WTC11 (cell line): Measurements from ENCODE around the gene UBN1. TPM values are rescaled to one million over a fixed set of nuclear protein-coding genes. Genes with fewer than 3 reads are reported as not detected.

Experiments used
- ATAC-seq: fragments of 200-7000 bp; cut with Tn5 transposase; 2 replicates; pipeline ENCODE4 v1.10.0; 2021; ENCODE audit warnings: mild to moderate bottlenecking, moderate library complexity
- CTCF ChIA-PET: fragments of 300-600 bp; sonication (Branson Sonifier 250); formaldehyde crosslinking; loops from one replicate; lab custom pipeline; 2021; ENCODE audit warnings: antibody characterized with exemption; lab: Charles Lee
- POLR2A ChIA-PET: fragments of 350-600 bp; sonication (Branson Sonifier 250); formaldehyde crosslinking; loops from one replicate; lab custom pipeline; 2021; ENCODE audit warnings: antibody characterized with exemption; lab: Charles Lee
- DNase-seq: peaks from one replicate; pipeline ENCODE4 v3.0.0; 2021; ENCODE audit warnings: low spot score
- H3K27ac Mint-ChIP-seq: 2 replicates; pipeline ENCODE4 v1.8.0; 2021; ENCODE audit warnings: mixed read lengths
- H3K27me3 Mint-ChIP-seq: 2 replicates; pipeline ENCODE4 v1.8.0; 2021; ENCODE audit warnings: low read depth, mild to moderate bottlenecking, moderate library complexity, mixed read lengths
- H3K36me3 Mint-ChIP-seq: 2 replicates; pipeline ENCODE4 v1.8.0; 2021; ENCODE audit warnings: mixed read lengths
- H3K4me1 Mint-ChIP-seq: 2 replicates; pipeline ENCODE4 v1.8.0; 2022; ENCODE audit warnings: mixed read lengths
- H3K4me3 Mint-ChIP-seq: 2 replicates; pipeline ENCODE4 v1.8.0; 2021; ENCODE audit warnings: mild to moderate bottlenecking, moderate library complexity, mixed read lengths
- H3K9me3 Mint-ChIP-seq: 2 replicates; pipeline ENCODE4 v1.8.0; 2021; ENCODE audit warnings: mixed read lengths
- FOXK1 ChIP-seq: sonication (generic); formaldehyde crosslinking; IDR thresholded peaks from 2 replicates; pipeline ENCODE4 v1.8.0; 2022; ENCODE audit warnings: mild to moderate bottlenecking, moderate library complexity, missing genetic modification reagents
- MYBL2 ChIP-seq: sonication (generic); formaldehyde crosslinking; IDR thresholded peaks from 2 replicates; pipeline ENCODE4 v1.8.1; 2023; ENCODE audit warnings: mild to moderate bottlenecking, moderate library complexity, missing genetic modification reagents
- NFATC4 ChIP-seq: fragments of 250-450 bp; sonication (Bioruptor Pico); IDR thresholded peaks from 2 replicates; pipeline ENCODE4 v1.9.0; 2021; ENCODE audit warnings: mild to moderate bottlenecking
- SMAD4 ChIP-seq: sonication (generic); formaldehyde crosslinking; IDR thresholded peaks from 2 replicates; pipeline ENCODE4 v1.8.0; 2022; ENCODE audit warnings: mild to moderate bottlenecking, missing genetic modification reagents
- TCF7 ChIP-seq: sonication (generic); formaldehyde crosslinking; IDR thresholded peaks from 2 replicates; pipeline ENCODE4 v1.8.0; 2022; ENCODE audit warnings: mild to moderate bottlenecking, low read depth, missing genetic modification reagents, moderate library complexity
- ZNF138 ChIP-seq: sonication (generic); formaldehyde crosslinking; conservative IDR thresholded peaks from 2 replicates; pipeline ENCODE4 v1.8.1; 2022; ENCODE audit warnings: mild to moderate bottlenecking, moderate library complexity, missing genetic modification reagents
- ZNF671 ChIP-seq: fragments of 250-450 bp; sonication (Bioruptor Pico); IDR thresholded peaks from 2 replicates; pipeline ENCODE4 v1.8.0; 2021; ENCODE audit warnings: mild to moderate bottlenecking
- total RNA-seq: library from RNA; stranded (reverse); gene quantifications from 3 replicates; pipeline ENCODE4 v1.2.3, GENCODE V29; 2021
- TF ChIP-seq, protein P1 (sequence below): sonication (generic); formaldehyde crosslinking; IDR thresholded peaks from 2 replicates; pipeline ENCODE4 v1.8.0; 2023; ENCODE audit warnings: missing genetic modification reagents, mild to moderate bottlenecking, borderline replicate concordance
- TF ChIP-seq, protein P2 (sequence below): sonication (generic); formaldehyde crosslinking; IDR thresholded peaks from 2 replicates; pipeline ENCODE4 v1.8.0; 2023; ENCODE audit warnings: missing genetic modification reagents
- TF ChIP-seq, protein P3 (sequence below): sonication (generic); formaldehyde crosslinking; IDR thresholded peaks from 2 replicates; pipeline ENCODE4 v1.8.1; 2022; ENCODE audit warnings: low read depth, missing genetic modification reagents, borderline replicate concordance
- TF ChIP-seq, protein P4 (sequence below): fragments of 250-450 bp; sonication (Bioruptor Pico); IDR thresholded peaks from 2 replicates; pipeline ENCODE4 v1.9.0; 2021; ENCODE audit warnings: mild to moderate bottlenecking, borderline replicate concordance
- TF ChIP-seq, protein P5 (sequence below): fragments of 250-450 bp; sonication (Bioruptor Pico); IDR thresholded peaks from 2 replicates; pipeline ENCODE4 v1.9.0; 2021; ENCODE audit warnings: moderate library complexity, mild to moderate bottlenecking, inconsistent platforms, borderline replicate concordance

Gene UBN1
- total RNA-seq, 1 experiment from 2014 or later, result 38.5 TPM

DNA sequence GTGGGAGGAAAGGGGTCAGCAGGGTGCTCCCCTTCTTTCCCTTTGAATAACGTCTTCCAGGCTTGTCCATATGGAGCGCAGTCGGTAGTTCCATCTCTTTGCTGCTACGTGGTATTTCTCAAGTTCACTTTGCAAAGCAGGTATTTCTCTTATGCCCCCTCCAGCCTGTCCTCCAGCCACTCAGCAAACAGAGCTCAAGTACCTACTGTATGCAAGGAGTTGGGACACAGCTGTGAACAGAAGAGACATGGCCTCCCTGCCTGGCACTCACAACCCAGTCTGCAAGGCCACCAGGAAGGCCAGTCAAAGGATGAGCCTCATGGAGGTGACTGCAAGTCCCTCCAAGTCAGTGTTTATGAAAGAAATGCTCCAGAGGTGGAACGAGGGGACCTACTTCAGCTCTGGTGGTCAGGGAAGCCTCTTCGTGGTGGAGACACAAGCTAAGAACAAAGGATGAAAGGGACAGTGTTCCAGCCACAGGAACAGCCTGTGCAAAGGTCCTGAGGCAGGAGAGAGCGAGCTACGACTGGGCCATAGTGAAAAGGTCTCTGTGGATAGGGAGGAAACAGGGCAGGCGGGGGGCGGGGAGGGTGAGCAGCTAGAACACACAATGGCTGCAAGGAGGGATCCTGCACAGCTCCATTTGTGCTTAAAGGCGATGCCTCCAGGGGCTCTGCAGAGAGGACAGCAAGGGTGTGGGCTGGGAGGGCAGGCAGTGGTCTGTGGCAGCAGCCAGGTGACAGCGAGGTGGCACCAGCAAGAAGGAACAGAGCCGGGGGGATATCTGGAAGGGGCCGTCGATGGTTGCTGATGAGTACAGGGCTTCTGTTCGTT is 57.0 kb downstream of the UBN1 start:
- Mint-ChIP-seq H3K27ac (no peak overlapping the region), H3K27me3 (no peaks in the 10 kb centered on the region), H3K4me1 (no peaks in the 10 kb centered on the region), H3K4me3 (no peak overlapping the region), H3K9me3 (no peaks in the 10 kb centered on the region), H3K36me3 (peaks cover 6% of the 10 kb centered on the region)
- TF ChIP-seq TCF7 (CRISPR knock-in tag) (no peak), FOXK1 (CRISPR knock-in tag) (no peak), SMAD4 (CRISPR knock-in tag) (no peak), MYBL2 (no peak), ZNF671 (CRISPR knock-in tag) (no peak), NFATC4 (CRISPR knock-in tag) (no peak), ZNF138 (no peak)
- TF ChIP-seq, protein P1, sequence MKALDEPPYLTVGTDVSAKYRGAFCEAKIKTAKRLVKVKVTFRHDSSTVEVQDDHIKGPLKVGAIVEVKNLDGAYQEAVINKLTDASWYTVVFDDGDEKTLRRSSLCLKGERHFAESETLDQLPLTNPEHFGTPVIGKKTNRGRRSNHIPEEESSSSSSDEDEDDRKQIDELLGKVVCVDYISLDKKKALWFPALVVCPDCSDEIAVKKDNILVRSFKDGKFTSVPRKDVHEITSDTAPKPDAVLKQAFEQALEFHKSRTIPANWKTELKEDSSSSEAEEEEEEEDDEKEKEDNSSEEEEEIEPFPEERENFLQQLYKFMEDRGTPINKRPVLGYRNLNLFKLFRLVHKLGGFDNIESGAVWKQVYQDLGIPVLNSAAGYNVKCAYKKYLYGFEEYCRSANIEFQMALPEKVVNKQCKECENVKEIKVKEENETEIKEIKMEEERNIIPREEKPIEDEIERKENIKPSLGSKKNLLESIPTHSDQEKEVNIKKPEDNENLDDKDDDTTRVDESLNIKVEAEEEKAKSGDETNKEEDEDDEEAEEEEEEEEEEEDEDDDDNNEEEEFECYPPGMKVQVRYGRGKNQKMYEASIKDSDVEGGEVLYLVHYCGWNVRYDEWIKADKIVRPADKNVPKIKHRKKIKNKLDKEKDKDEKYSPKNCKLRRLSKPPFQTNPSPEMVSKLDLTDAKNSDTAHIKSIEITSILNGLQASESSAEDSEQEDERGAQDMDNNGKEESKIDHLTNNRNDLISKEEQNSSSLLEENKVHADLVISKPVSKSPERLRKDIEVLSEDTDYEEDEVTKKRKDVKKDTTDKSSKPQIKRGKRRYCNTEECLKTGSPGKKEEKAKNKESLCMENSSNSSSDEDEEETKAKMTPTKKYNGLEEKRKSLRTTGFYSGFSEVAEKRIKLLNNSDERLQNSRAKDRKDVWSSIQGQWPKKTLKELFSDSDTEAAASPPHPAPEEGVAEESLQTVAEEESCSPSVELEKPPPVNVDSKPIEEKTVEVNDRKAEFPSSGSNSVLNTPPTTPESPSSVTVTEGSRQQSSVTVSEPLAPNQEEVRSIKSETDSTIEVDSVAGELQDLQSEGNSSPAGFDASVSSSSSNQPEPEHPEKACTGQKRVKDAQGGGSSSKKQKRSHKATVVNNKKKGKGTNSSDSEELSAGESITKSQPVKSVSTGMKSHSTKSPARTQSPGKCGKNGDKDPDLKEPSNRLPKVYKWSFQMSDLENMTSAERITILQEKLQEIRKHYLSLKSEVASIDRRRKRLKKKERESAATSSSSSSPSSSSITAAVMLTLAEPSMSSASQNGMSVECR (CRISPR knock-in tag), result no peak
- TF ChIP-seq, protein P2, sequence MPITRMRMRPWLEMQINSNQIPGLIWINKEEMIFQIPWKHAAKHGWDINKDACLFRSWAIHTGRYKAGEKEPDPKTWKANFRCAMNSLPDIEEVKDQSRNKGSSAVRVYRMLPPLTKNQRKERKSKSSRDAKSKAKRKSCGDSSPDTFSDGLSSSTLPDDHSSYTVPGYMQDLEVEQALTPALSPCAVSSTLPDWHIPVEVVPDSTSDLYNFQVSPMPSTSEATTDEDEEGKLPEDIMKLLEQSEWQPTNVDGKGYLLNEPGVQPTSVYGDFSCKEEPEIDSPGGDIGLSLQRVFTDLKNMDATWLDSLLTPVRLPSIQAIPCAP (CRISPR knock-in tag), result no peak
- TF ChIP-seq, protein P3, sequence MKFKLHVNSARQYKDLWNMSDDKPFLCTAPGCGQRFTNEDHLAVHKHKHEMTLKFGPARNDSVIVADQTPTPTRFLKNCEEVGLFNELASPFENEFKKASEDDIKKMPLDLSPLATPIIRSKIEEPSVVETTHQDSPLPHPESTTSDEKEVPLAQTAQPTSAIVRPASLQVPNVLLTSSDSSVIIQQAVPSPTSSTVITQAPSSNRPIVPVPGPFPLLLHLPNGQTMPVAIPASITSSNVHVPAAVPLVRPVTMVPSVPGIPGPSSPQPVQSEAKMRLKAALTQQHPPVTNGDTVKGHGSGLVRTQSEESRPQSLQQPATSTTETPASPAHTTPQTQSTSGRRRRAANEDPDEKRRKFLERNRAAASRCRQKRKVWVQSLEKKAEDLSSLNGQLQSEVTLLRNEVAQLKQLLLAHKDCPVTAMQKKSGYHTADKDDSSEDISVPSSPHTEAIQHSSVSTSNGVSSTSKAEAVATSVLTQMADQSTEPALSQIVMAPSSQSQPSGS (CRISPR knock-in tag), result no peak
- TF ChIP-seq, protein P4, sequence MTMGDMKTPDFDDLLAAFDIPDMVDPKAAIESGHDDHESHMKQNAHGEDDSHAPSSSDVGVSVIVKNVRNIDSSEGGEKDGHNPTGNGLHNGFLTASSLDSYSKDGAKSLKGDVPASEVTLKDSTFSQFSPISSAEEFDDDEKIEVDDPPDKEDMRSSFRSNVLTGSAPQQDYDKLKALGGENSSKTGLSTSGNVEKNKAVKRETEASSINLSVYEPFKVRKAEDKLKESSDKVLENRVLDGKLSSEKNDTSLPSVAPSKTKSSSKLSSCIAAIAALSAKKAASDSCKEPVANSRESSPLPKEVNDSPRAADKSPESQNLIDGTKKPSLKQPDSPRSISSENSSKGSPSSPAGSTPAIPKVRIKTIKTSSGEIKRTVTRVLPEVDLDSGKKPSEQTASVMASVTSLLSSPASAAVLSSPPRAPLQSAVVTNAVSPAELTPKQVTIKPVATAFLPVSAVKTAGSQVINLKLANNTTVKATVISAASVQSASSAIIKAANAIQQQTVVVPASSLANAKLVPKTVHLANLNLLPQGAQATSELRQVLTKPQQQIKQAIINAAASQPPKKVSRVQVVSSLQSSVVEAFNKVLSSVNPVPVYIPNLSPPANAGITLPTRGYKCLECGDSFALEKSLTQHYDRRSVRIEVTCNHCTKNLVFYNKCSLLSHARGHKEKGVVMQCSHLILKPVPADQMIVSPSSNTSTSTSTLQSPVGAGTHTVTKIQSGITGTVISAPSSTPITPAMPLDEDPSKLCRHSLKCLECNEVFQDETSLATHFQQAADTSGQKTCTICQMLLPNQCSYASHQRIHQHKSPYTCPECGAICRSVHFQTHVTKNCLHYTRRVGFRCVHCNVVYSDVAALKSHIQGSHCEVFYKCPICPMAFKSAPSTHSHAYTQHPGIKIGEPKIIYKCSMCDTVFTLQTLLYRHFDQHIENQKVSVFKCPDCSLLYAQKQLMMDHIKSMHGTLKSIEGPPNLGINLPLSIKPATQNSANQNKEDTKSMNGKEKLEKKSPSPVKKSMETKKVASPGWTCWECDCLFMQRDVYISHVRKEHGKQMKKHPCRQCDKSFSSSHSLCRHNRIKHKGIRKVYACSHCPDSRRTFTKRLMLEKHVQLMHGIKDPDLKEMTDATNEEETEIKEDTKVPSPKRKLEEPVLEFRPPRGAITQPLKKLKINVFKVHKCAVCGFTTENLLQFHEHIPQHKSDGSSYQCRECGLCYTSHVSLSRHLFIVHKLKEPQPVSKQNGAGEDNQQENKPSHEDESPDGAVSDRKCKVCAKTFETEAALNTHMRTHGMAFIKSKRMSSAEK (CRISPR knock-in tag), result no peak
- TF ChIP-seq, protein P5, sequence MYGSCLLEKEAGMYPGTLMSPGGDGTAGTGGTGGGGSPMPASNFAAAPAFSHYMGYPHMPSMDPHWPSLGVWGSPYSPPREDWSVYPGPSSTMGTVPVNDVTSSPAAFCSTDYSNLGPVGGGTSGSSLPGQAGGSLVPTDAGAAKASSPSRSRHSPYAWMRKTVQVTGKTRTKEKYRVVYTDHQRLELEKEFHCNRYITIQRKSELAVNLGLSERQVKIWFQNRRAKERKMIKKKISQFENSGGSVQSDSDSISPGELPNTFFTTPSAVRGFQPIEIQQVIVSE (CRISPR knock-in tag), result no peak
- DNase-seq (no peak), ATAC-seq (no peak)
- ChIA-PET CTCF (interaction anchor here (0.5 kb wide), 1 partner anchor 98 kb away, joined by 3 read pairs; no protein-coding TSS in a partner anchor), POLR2A (no interaction called here)
